ENCODE data around the gene DYRK3.

DNA sequence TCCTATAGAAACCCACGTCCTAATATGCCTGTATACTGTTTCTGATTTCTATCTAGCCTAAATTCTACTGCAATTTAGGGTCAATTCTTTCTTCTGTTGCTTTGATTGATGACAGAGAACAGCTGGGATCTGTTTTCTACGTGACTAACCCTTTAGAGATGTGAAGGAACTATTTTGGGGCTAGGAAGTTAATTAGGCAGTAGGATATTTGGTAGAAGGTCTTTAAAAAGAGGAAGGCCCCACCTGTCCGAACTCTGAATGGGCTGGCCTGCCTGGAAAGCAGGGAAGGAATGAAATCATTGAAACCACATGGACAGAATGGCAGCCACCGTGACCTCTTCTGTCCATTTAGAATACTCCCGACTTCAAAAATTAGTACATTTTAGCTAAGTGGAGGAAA is 44.1 kb upstream of the DYRK3 start:
- no peak for TF ChIP-seq EZH2 (IDR thresholded peaks at IDR 0.05; ENCODE audit: insufficient read depth, poor library complexity, severe bottlenecking)
- TF ChIP-seq EZH2phosphoT487 (IDR thresholded peaks at IDR 0.05; ENCODE audit: insufficient read depth, low read depth), result no peak
